Heart left ventricle (tissue), 13 donors: ENCODE data around the gene NDUFV3.

ENCODE experiments used
- POLR2A ChIP-seq, 2 donors: fragments of 450-650 bp; IDR thresholded peaks; one replicate each; pipeline ENCODE4 v1.6.1; 2017; ENCODE audit warnings: antibody characterized with exemption in 2 of 2, mild to moderate bottlenecking in 2 of 2, moderate library complexity in 2 of 2
- TF ChIP-seq, protein P1 (sequence below), 12 donors: fragments of 200-600 bp; sonication (generic) in 4 of 12; IDR thresholded peaks; one replicate each; pipeline versions ENCODE4 v1.5.0 to v1.8.0; 2018 to 2022; ENCODE audit warnings: antibody characterized with exemption in 12 of 12, mild to moderate bottlenecking in 5 of 12
- donor health status: ischemic (EF 13 %, LVEDD 7.1; RV severe dilation, severe dysfunction).
- donor health status: DM: no; HTN: yes; CAD: no.
- donor health status: DM: no; HTN: no; CAD: no.
- donor health status: ischemic (EF 25% LVEDD 6.9; RV normal size, moderate dysfunction).
- donor health status: ischemic (EF 25% LVEDD 5.7; RV mildly dilated, moderate dysfunction).
- donor health status: ischemic (EF 35%, LVEDD 5.7; RV mildly dilated, moderate dysfunction).
- donor health status: nonischemic (EF 11% LVEDD 7.7; RV severe dilation, severe dysfunction).
- donor health status: DM: yes; HTN: yes; CAD: no.
- donor health status: PGD.
- donor health status: ischemic (EF 29% LVEDD 5.4; RV normal size, mild dysfunction).
- donor health status: nonischemic (EF 23%, LVEDD 6.1; RV moderate dilation, normal function).

DNA sequence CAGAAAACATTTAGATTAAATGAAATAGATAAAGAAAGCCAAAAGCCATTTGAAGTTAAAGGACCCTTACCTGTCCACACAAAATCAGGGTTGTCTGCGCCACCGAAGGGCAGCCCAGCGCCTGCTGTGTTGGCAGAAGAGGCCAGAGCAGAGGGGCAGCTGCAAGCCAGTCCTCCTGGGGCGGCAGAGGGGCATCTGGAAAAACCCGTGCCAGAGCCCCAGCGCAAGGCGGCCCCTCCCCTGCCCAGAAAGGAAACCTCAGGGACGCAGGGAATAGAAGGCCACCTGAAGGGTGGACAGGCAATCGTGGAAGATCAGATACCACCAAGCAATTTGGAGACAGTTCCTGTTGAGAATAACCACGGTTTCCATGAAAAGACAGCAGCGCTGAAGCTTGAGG, 10.7 kb downstream of the NDUFV3 start:
- TF ChIP-seq, protein P1, sequence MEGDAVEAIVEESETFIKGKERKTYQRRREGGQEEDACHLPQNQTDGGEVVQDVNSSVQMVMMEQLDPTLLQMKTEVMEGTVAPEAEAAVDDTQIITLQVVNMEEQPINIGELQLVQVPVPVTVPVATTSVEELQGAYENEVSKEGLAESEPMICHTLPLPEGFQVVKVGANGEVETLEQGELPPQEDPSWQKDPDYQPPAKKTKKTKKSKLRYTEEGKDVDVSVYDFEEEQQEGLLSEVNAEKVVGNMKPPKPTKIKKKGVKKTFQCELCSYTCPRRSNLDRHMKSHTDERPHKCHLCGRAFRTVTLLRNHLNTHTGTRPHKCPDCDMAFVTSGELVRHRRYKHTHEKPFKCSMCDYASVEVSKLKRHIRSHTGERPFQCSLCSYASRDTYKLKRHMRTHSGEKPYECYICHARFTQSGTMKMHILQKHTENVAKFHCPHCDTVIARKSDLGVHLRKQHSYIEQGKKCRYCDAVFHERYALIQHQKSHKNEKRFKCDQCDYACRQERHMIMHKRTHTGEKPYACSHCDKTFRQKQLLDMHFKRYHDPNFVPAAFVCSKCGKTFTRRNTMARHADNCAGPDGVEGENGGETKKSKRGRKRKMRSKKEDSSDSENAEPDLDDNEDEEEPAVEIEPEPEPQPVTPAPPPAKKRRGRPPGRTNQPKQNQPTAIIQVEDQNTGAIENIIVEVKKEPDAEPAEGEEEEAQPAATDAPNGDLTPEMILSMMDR (IDR thresholded peaks at IDR 0.05), result no peak
- TF ChIP-seq POLR2A (IDR thresholded peaks at IDR 0.05), result no peak
